ENCODE results near the gene MLIP.

- TF ChIP-seq TEAD4 (IDR thresholded peaks at IDR 0.05) (no peak), CREB1 (IDR thresholded peaks at IDR 0.05; ENCODE audit: low read depth) (no peak), YY1 (IDR thresholded peaks at IDR 0.05; ENCODE audit: low read depth) (no peak), NFIC (IDR thresholded peaks at IDR 0.05) (no peak), ZBTB7A (IDR thresholded peaks at IDR 0.05; ENCODE audit: low read depth) (no peak), TAF1 (IDR thresholded peaks at IDR 0.05; ENCODE audit: low read depth) (no peak), EGR1 (IDR thresholded peaks at IDR 0.05) (no peak)
- TF ChIP-seq, protein P1, sequence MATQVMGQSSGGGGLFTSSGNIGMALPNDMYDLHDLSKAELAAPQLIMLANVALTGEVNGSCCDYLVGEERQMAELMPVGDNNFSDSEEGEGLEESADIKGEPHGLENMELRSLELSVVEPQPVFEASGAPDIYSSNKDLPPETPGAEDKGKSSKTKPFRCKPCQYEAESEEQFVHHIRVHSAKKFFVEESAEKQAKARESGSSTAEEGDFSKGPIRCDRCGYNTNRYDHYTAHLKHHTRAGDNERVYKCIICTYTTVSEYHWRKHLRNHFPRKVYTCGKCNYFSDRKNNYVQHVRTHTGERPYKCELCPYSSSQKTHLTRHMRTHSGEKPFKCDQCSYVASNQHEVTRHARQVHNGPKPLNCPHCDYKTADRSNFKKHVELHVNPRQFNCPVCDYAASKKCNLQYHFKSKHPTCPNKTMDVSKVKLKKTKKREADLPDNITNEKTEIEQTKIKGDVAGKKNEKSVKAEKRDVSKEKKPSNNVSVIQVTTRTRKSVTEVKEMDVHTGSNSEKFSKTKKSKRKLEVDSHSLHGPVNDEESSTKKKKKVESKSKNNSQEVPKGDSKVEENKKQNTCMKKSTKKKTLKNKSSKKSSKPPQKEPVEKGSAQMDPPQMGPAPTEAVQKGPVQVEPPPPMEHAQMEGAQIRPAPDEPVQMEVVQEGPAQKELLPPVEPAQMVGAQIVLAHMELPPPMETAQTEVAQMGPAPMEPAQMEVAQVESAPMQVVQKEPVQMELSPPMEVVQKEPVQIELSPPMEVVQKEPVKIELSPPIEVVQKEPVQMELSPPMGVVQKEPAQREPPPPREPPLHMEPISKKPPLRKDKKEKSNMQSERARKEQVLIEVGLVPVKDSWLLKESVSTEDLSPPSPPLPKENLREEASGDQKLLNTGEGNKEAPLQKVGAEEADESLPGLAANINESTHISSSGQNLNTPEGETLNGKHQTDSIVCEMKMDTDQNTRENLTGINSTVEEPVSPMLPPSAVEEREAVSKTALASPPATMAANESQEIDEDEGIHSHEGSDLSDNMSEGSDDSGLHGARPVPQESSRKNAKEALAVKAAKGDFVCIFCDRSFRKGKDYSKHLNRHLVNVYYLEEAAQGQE (IDR thresholded peaks at IDR 0.05; ENCODE audit: low read depth) = no peak
- TF ChIP-seq, protein P2, sequence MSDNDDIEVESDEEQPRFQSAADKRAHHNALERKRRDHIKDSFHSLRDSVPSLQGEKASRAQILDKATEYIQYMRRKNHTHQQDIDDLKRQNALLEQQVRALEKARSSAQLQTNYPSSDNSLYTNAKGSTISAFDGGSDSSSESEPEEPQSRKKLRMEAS (IDR thresholded peaks at IDR 0.05) = no peak
Measured at GRCh38 chr6:54083287-54083686, 28.0 kb upstream of the MLIP start.

Data from Ishikawa (cell line).